Keratinocyte (primary cell): ENCODE data around the gene MND1. TPM values are rescaled to one million over a fixed set of nuclear protein-coding genes. Genes with fewer than 3 reads are reported as not detected.
A peak's percentile ranks its signal among the peaks of the same experiment; 100 is the strongest.

Experiments
- DNase-seq: peaks from one replicate; pipeline ENCODE4 v3.0.0-alpha.2; 2011; ENCODE audit warnings: low read depth, missing footprints, low spot score
- FAIRE-seq: peaks from 2 replicates; lab custom pipeline; 2011; peaks lifted over from hg19 to GRCh38; lab: Jason Lieb, UNC
- H2AFZ ChIP-seq: 2 replicates; pipeline ENCODE4 v1.6.0; 2012; ENCODE audit warnings: low read length, control low read depth, inconsistent platforms; ENCODE audit not compliant: control insufficient read depth
- H3K27ac ChIP-seq: 2 replicates; pipeline ENCODE4 v1.5.1; 2011; ENCODE audit warnings: low read length; ENCODE audit not compliant: control insufficient read depth, insufficient read depth
- H3K27me3 ChIP-seq: 3 replicates; pipeline ENCODE4 v1.6.0; 2011; ENCODE audit warnings: low read length; ENCODE audit not compliant: control insufficient read depth, insufficient read depth; ENCODE audit errors: extremely low read depth
- H3K36me3 ChIP-seq, 2 experiments: 2 replicates in 1 of 2; 3 replicates in 1 of 2; pipeline ENCODE4 v1.5.1; 2011; ENCODE audit warnings: low read length in 2 of 2, mild to moderate bottlenecking in 1 of 2; ENCODE audit not compliant: control insufficient read depth in 2 of 2, insufficient read depth in 2 of 2; ENCODE audit errors: extremely low read depth in 1 of 2
- H3K4me1 ChIP-seq: 3 replicates; pipeline ENCODE4 v1.5.1; 2011; ENCODE audit warnings: low read length; ENCODE audit not compliant: control insufficient read depth, insufficient read depth; ENCODE audit errors: extremely low read depth
- H3K4me2 ChIP-seq: 3 replicates; pipeline ENCODE4 v1.6.0; 2011; ENCODE audit warnings: low read depth, low read length; ENCODE audit not compliant: control insufficient read depth, insufficient read depth; ENCODE audit errors: extremely low read depth
- H3K4me3 ChIP-seq, 3 experiments: fragments of 200-600 bp in 1 of 3; sonication (generic) in 1 of 3; 2 replicates in 2 of 3; 3 replicates in 1 of 3; pipeline ENCODE4 v1.5.1; 2011 to 2016; ENCODE audit warnings: low read length in 3 of 3, mild to moderate bottlenecking in 3 of 3, control low read depth in 2 of 3, inconsistent platforms in 1 of 3, low read depth in 1 of 3, mixed read lengths in 1 of 3, mixed run types in 1 of 3, moderate library complexity in 1 of 3; ENCODE audit not compliant: control insufficient read depth in 2 of 3, insufficient read depth in 2 of 3; ENCODE audit errors: extremely low read depth in 1 of 3
- H3K79me2 ChIP-seq: 2 replicates; pipeline ENCODE4 v1.6.0; 2012; ENCODE audit warnings: low read length; ENCODE audit not compliant: control insufficient read depth, insufficient read depth
- H3K9ac ChIP-seq: 3 replicates; pipeline ENCODE4 v1.6.0; 2011; ENCODE audit warnings: low read length; ENCODE audit not compliant: control insufficient read depth, insufficient read depth; ENCODE audit errors: extremely low read depth
- H3K9me1 ChIP-seq: 3 replicates; pipeline ENCODE4 v1.6.0; 2011; ENCODE audit warnings: low read length; ENCODE audit not compliant: control insufficient read depth, insufficient read depth; ENCODE audit errors: extremely low read depth
- H3K9me3 ChIP-seq: 2 replicates; pipeline ENCODE4 v1.5.1; 2012; ENCODE audit warnings: low read depth, low read length; ENCODE audit not compliant: control insufficient read depth
- H4K20me1 ChIP-seq: 3 replicates; pipeline ENCODE4 v1.6.0; 2011; ENCODE audit warnings: low read length; ENCODE audit not compliant: control insufficient read depth, insufficient read depth; ENCODE audit errors: extremely low read depth
- EZH2 ChIP-seq: IDR thresholded peaks from one replicate; pipeline ENCODE4 v1.6.1; 2012; ENCODE audit warnings: inconsistent platforms, mild to moderate bottlenecking, low read length, moderate library complexity
- dilution Hi-C: fragments of 300-500 bp; cut with MboI; formaldehyde crosslinking; loops from one replicate; pipeline ENCODE4 v1.7.0; 2020; ENCODE audit warnings: low sequenced_read_pairs; ENCODE audit not compliant: extremely low pct_ligation_motif_present
- polyA plus RNA-seq, 5 experiments: library from polyadenylated mRNA; depleted of rRNA in 3 of 5; stranded (reverse) in 3 of 5; stranded (forward) in 1 of 5; unstranded in 1 of 5; fragments of >200 nt; gene quantifications; 1 replicate in 1 of 5; 2 replicates in 3 of 5; 3 replicates in 1 of 5; pipeline versions ENCODE4 v1.2.1 to v1.2.3, GENCODE V29; 2011 to 2012; ENCODE audit warnings: missing spikeins in 2 of 5, low read depth in 1 of 5, low replicate concordance in 1 of 5
- TF ChIP-seq, protein P1 (sequence below), 3 experiments: IDR thresholded peaks in 1 of 3; conservative IDR thresholded peaks in 1 of 3; optimal IDR thresholded peaks in 1 of 3; 2 replicates in 2 of 3; 3 replicates in 1 of 3; pipeline versions ENCODE3 to v1.5.1; 2011; ENCODE audit warnings: low read length in 3 of 3, mild to moderate bottlenecking in 3 of 3, moderate library complexity in 2 of 3, control low read depth in 1 of 3, inconsistent platforms in 1 of 3; ENCODE audit not compliant: insufficient read depth in 2 of 3; ENCODE audit errors: extremely low read depth in 1 of 3

Gene MND1
- polyA plus RNA-seq, 1 donor (not counting 4 experiments of a cell fraction or from before 2014, with no cell fraction given) = 4.9 TPM

- Histone ChIP-seq H3K4me1 (no peaks in the 10 kb centered on the region), H3K4me3 (no peak overlapping the region), H3K36me3 (no peaks in the 10 kb centered on the region), H3K27ac (no peak overlapping the region), H3K9me1 (no peaks in the 10 kb centered on the region), H4K20me1 (no peaks in the 10 kb centered on the region), H3K9me3 (no peaks in the 10 kb centered on the region), H2AFZ (no peak overlapping the region), H3K4me2 (no peak overlapping the region), H3K27me3 (no peaks in the 10 kb centered on the region), H3K79me2 (no peaks in the 10 kb centered on the region), H3K9ac (no peak overlapping the region)
- DNase-seq (no peak), FAIRE-seq (no peak)
- dilution Hi-C loops = no loop called here
- TF ChIP-seq EZH2 = no peak
- TF ChIP-seq, protein P1, sequence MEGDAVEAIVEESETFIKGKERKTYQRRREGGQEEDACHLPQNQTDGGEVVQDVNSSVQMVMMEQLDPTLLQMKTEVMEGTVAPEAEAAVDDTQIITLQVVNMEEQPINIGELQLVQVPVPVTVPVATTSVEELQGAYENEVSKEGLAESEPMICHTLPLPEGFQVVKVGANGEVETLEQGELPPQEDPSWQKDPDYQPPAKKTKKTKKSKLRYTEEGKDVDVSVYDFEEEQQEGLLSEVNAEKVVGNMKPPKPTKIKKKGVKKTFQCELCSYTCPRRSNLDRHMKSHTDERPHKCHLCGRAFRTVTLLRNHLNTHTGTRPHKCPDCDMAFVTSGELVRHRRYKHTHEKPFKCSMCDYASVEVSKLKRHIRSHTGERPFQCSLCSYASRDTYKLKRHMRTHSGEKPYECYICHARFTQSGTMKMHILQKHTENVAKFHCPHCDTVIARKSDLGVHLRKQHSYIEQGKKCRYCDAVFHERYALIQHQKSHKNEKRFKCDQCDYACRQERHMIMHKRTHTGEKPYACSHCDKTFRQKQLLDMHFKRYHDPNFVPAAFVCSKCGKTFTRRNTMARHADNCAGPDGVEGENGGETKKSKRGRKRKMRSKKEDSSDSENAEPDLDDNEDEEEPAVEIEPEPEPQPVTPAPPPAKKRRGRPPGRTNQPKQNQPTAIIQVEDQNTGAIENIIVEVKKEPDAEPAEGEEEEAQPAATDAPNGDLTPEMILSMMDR (optimal IDR thresholded peaks at IDR 0.05 in 1 of 3, IDR thresholded peaks at IDR 0.05 in 1 of 3, conservative IDR thresholded peaks at IDR 0.05 in 1 of 3; ENCODE audit: extremely low read depth in 1 of 3, insufficient read depth in 2 of 3, low read length in 3 of 3) = peak; percentile 39 to 63 (median 55)
Measured at GRCh38 chr4:153318696-153319320, 25.7 kb upstream of the MND1 start.

- H3K27me3 ChIP-seq = no peaks in the 10 kb centered on the region
- no peak overlapping the region for H3K4me2 ChIP-seq
- dilution Hi-C loops = no loop called here
- no peak overlapping the region for H3K27ac ChIP-seq
- no peaks in the 10 kb centered on the region for H4K20me1 ChIP-seq
- TF ChIP-seq, protein P1 (optimal IDR thresholded peaks at IDR 0.05 in 1 of 3, IDR thresholded peaks at IDR 0.05 in 1 of 3, conservative IDR thresholded peaks at IDR 0.05 in 1 of 3; ENCODE audit: extremely low read depth in 1 of 3, insufficient read depth in 2 of 3, low read length in 3 of 3) = no peak
- TF ChIP-seq EZH2 = no peak
- no peak overlapping the region for H2AFZ ChIP-seq
- H3K9me1 ChIP-seq = no peaks in the 10 kb centered on the region
- no peak overlapping the region for H3K9ac ChIP-seq
- FAIRE-seq = no peak
- H3K36me3 ChIP-seq = no peaks in the 10 kb centered on the region
- no peak for DNase-seq
- H3K79me2 ChIP-seq = no peaks in the 10 kb centered on the region
- H3K9me3 ChIP-seq = no peaks in the 10 kb centered on the region
- H3K4me3 ChIP-seq = no peak overlapping the region
- H3K4me1 ChIP-seq = no peaks in the 10 kb centered on the region
Measured at GRCh38 chr4:153322791-153323190, 21.7 kb upstream of the MND1 start.
